Kidney capillary endothelial cell (primary cell): ENCODE results near the gene GRID1.
"Not testable (repeated sequence)": the region's sequence is repeated elsewhere in the genome, so short reads cannot be mapped to it uniquely, and the experiment has no call there.

Experiments
- DNase-seq: peaks from one replicate; pipeline ENCODE4 v3.0.0-alpha.2; 2018; ENCODE audit warnings: low spot score

GRID1 gene

DNA sequence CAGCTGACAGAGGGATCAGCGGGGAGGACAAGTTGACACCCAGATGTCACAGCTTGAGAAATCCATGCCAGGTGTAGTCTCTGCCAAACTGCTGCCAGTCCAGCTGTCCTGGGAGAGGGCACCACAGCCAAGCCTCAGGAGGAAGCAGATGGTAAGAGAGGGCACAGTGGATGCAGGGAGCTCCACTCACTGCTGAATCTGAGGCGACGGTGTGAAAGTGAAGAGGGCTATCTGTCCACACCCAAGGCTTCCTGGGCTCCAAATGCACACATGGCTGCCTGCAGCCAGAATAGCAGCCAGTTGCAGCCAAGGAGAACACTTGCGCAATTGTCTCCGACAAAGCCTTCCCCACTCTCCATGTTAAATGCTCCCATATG, 502.4 kb downstream of the GRID1 start:
- no peak for DNase-seq

DNA sequence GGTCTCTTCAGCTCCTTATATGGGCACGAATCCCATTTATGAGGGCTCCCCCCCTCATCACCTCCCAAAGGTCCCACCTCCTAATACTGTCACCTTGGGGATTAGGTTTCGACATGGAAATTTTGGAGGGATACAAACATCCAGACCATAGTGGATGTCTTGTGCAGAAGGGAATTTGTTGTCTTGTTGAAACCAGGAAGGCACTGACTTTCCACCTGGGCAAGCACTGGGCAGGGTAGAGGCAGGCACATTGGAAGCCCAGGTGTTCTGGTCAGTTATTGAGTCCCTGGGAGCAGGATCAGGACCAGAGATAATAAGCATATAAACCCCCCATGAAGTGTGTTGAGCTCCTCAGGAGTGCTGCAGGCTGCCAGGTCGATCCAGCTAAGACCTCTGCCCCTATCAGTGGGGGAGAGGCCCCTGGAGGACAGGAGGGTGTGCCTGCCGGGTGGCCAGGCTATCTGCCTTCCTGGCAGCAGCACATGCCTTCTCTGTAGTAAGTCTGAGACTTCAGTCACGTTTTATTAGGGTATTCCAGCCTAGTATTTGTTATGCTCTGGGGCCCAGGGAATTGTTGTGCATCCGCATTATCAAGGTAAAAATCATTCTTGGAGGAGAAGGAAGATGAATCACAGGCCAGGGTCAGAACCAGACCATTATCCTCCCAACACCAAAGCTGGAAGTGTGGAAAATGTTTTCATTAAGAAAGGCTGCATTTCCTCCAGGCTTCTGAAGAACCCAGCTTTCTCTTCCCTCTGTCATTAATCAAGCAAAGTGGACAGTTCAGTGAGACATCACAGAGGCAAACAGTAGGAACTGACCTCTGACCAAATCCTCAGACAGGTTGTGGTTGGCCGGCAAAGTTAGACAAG, 503.1 kb downstream of the GRID1 start:
- peak; percentile 1 for DNase-seq

DNA sequence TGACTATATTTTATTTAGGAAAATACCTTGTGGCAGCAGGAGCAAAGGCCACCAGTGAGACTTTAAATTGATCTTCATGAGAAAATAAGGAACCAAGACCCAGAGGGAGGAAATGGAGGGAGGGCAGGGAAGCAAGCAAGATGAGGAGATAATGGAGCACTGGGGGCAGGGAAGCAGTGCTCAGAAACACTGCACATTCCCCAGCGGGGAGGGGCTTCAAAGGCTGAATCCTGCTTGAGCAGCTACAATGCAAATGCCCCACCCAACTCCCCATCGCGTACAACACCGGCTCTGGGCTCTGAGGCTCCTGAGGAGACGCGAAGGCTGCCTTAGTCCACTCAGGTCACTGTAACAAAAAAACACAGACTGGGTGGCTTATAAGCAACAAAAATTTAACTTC, 503.8 kb downstream of the GRID1 start:
- DNase-seq: no peak

DNA sequence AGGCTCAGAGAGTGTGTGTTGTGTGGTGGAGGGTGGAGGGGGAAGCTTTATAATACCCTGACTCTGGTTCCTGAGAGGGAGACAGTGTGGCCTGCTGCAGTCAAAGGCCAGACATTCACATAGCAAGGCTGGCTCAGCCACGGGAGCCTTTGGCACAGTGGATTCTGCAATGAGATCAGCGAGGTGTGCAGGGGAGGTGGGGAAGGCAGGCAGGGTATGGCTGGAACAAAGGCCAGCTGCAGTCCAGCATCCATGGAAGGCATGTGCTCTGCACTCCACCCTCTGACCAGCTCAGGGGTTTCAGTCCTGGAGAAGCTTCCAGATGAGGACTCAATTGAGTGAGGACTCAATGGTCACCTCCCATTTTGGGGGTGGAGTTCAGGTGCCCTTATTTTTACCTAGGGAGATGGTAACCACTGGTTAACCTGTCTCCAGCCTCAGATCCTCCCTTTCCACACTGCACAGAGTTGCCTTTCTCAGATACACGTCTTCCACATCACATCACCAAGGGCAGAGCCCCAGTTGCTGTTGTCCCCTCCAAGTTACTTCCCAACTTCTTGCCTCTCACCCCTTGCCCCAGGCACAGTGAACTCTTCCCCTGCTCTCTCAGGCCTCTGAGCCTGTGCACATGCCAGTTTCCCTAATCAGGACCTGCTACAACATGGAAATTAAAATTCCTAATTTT, 504.9 kb downstream of the GRID1 start:
- no peak for DNase-seq

DNA sequence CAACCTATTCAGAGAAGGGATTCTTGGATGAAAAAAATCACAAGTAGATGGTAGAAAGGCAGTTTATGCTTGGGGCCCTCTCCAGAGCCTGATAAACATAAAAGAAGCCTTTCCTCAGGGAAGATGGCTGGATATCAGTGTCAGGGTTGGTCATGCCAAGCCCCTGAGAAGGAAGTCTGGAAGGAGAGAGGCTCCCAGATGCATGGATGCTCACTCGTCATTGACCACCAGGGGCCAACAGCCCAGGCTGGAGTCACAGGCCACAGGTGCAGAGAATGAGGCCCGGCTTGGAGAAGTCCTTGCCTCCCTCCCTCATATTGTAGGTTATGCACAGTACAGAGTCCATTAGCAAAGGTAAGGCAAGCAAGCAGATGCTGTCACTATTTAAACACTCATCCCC, 506.7 kb downstream of the GRID1 start:
- no peak for DNase-seq

DNA sequence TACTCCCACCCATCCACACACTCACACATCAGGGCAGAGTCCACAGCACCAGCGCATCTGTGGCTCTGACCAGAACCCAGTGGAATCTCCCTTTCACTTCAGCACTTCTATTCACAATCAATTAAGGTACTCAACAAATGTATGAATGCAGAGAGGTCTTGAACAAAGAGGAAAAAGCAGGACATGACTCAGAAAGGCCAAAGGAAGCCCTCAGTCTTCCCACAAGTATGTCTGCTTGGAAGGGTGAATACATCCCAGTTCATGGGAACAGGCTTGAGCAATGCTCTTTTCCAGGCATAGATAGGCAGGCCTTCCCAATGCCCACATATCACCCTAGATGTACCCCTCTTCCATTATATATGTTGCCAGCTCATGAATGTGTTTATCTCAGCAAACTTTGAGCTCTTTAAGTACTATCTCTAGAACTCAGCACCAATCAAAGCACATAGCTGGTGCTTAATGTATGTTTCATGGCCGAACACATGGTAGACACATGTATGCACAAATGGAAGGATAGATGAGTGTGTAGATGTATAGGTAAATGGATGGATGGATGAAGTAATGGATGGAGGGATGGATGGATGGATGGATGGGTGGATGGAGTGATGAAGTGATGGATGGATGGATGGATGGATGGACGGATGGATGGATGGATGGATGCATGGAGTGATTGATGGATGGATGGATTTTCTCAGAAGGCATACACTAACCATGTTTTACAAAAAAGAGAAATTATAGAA, 507.6 kb downstream of the GRID1 start:
- no peak for DNase-seq

DNA sequence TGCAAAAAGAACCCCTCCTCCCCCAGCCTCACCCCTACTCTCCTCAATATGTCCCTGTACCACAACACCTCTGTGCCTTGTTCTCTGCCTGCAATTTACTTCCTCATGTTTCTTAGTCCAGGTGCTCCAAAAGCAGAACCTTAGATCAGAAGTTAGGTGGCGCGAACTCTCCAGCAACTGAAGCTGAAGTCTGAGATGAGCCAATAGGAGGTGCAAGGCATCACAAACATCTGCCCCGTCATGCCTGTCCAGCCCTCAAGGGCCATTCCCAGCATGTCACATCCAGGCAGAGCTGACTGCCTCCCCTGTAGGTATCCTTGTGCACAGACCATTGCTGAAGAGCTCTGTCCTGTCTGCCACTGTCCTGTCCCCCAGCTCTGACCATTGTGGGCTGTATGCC, 508.8 kb downstream of the GRID1 start:
- no peak for DNase-seq

DNA sequence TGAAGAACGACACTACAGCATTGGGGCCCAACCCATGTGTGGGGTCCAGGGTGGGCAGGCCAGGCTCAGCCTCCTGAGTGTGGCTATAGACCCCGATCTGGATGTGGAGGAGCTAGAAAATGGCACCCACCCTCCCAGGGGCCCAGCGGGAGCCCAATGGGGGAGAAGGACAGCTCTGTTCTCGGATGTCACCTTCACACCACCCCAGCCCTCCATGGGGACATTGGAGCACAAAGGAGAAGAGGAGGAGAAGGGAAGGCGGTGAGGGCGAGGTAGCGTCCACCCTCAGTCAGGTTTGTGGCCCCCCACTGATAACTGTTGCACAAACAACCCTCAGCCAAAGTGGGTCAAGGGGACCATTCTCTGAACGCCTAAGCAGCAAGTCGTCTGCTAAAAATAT, 509.3 kb downstream of the GRID1 start:
- no peak for DNase-seq

DNA sequence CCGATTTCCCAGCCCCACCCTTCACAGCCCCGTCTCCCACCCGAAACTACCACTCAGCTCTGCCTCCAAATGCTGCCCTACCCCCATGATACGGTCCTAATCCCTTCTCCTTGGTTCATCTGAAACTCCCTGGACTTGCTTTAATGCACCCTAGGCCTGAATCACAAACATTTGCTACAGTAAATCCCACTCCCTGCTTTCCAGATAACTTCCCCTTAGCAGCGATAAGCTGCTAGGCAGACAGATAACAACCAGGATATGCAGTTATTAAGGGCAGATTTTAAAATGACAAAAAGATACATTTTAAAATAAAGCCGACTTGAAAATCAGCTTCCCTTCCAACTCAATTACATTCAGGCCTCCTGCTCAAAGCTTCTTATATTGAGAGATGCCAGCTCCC, 514.7 kb downstream of the GRID1 start:
- no peak for DNase-seq

DNA sequence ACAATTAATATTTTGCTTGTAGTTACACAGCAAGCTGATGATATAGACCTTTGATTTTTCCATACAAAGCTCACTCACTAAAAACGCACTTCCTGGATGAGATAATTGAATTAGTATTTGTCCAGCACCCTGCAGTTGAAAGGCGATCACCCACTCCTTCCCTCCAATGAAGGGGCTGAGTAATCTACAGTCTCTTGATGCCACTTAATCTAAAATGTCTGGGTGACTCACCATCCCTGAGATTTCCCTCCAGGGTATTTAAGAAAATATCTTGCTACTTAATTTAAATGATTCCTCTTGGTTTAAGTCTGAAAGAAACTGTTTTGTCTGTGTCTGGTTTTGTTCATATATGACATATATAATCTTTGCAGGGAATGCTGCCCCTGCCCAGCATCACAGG, 515.3 kb downstream of the GRID1 start:
- DNase-seq: no peak

DNA sequence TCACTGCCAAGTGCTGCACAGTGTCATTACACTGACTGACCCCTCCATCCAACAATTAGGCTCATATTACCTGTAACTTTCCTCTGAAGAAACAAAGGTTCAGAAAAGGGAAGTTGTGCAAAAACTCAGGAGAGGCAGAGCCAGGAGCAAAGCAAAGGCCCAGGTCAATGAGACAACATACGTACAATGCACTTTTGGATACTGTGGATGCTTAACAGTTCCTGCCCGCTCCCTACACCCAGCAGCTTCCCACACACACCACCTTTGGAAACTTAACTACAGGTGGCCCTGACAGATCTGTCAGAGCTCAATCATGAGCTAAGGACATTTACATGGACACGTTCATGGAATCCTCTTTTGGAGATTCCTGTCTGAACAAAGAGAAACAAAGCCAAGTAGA, 515.9 kb downstream of the GRID1 start:
- DNase-seq: no peak

DNA sequence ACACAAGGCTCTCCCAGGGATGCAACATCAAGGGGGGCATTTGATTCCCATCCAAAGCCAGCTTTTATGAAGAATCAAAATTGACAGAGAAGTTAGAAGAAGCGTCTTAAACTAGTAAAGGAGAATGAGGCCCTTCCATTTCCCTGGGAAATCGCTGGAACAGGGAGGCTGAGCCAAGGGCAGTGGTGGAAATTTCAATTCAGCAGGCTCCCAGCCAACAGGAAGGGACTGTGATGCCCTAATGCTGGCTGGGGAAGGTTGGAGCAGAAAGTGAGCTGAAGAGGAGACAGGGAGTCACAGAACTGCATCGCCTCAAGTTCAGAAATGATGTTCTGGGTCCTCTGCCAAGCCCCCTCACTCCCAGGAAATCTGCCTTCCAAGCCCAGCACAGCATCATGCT, 517.3 kb downstream of the GRID1 start:
- DNase-seq: no peak

DNA sequence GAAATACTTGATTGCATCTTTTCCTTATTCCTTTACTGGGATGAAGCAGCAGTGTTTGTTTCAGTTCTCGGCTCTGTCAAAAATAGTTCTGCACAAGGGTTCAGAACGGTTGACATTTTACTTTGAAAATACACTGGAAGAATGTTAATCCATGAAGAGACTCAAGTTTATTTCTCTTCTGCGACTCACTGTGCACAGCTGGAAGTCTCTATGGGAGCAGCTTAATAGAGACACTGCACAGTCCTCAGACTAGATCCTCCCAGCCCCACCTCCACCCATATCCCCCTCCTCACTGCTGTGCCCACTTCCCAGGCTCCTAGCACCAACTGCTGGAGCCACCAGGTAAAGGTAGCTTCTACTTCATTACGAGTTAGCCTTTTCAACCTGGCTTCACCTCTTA, 517.8 kb downstream of the GRID1 start:
- DNase-seq: no peak

DNA sequence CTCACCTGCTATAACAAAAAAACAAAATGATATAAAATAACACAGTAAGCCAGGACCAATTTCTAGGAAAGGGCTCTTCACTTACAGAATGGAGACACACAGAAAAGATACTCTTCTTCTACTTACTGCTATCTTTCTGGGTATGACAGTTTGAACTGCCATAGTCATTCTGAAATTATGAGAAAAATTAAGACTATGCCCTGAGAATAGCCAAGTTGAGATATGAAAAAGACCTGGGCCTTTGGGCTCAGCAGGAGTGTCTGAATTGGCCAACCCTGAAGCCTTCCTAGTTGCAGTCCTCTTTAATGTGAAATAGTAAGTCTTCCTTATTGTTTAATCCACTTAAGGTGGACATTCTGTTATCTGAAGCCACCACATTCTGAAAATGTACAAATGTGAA, 519.5 kb downstream of the GRID1 start:
- DNase-seq: no peak

DNA sequence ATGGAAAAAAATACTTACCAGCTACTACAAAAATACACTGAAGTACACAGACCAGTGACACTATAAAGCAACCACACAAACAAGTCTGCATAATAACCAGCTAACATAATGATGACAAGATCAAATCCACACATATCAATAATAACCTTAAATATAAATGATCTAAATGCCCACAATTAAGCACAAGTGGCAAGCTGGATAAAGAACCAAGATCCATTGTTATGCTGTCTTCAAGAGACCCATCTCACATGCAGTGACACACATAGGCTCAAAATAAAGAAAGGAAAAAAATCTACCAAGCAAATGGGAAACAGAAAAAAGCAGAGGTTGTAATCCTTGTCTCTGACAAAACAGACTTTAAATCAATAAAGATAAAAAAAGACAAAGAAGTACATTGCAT, 527.9 kb downstream of the GRID1 start:
- not testable (repeated sequence) for DNase-seq

DNA sequence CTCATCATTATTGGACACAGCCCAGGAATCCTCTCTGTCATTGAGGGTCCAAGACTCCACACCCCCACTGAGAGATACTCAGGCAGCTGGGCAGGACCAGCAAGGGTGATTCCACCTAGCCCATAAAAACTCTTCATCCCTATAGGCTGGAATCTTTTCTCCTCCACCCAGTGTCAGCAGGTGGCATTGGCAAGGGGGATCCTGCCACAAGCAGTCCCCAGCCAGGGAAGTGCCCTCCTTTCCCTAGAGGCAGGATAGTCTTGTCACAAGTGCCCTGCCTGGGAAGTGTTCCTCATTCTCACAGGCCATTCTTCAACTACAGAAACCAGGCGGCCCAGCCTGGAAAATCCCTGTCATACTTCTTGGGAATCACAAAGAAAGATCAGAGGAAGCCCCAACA, 533.6 kb downstream of the GRID1 start:
- no peak for DNase-seq

DNA sequence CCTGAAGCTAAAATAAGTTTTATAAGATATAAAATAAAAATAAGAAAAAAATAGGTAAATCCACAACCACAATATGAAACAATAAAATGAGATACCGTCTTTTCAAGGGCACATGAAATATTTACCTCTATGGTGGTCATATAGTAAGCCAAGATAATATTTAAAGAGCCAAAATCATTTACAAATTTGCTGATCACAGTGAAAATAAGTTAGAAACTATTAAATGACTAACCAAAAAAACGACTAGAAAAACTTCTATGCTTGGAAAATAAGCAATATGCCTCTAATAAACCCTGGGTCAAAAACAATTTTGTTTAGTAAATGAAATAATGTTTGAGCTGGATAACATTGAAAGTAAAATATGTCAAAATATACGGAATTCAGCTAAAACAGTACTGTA, 535.2 kb downstream of the GRID1 start:
- no peak for DNase-seq

DNA sequence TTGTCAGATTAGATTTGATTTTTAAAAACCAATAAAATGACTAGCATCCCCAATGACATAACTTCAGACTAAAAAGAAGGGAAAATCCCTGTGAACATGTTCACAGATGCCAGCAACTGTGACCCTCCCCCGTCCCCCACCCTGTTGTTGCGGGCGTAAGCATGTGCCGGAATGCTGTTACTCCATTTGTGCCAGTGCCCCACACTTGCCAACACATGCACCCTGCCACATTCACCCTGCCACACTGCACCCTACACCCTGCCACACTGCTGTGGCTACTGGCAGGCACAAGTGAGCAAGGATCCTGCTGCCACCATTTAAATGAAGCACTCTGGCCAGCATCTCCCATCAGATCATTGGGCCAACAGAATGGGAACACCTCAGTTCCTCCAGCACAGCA, 540.2 kb downstream of the GRID1 start:
- no peak for DNase-seq

DNA sequence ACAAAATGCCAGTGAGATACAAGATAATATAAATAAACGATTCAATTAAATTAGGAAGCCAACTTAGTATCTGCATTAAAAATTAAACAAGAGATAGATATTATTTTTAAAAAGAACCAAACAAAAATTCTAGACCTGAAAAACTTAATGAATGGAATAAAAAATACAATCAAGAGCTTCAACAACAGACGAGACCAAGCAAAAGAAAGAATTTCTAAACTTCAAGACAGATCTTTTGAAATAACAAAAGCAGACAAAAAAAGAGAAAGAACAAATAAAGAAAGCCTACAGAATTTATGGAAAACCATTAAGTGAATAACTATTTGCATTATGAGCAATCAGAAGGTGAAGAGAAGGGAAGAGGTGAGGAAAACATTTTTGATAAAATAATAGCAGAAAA, 555.2 kb downstream of the GRID1 start:
- no peak for DNase-seq

DNA sequence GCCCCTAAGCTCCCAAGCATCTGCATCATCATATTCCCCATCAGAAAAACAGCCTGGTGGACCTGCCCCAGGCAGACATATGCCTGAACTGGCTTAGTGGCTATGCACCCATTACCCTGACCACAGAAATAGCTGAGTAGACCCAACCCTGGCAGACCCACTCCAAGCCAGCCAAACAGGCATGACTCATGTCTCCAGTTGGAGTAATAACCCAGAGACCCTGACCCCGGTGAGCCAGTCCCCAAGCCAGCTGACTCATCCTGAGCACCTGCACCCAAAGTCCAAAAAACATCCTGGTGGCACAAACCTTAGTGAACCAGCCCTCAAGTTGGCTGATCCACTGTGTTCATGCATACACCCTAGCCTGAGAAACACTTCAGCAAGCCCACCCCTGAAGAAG, 555.9 kb downstream of the GRID1 start:
- no peak for DNase-seq

DNA sequence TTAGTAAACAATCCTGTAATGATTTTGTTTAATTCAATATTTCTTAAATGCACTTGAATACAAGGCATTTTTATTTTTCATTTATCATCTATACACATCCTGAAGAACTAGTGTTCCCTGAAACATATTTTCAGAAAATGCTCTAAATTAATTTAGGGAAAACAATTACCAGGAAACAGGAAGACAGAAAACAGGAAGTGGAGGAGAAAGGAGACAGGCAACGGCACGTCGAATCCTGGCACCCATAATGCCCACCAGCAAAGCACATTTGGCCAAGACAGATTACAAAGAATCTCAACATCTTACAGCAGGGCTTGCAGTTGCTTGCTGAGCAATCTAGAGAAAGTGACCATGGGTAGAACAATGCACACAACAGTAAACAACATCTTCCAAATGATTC, 571.1 kb downstream of the GRID1 start:
- DNase-seq: no peak

DNA sequence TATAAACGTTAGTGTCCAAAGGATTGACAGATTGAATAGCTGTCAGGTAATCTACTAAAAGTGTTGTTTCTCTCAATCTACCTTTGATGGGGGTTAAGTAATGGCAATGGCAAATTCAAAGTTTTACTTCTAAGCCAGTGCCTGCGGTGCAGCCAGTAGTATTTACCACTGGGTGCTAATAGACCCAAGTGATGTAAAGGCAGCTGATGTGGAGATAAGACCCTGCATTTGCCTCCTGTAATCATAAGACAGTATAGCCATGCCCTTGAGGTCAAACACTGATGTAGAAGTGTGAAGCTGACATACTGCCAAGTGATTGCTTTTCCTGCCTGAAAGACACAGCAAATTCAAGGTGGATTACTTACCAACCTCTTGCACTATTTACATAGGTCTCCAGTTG, 572.0 kb downstream of the GRID1 start:
- DNase-seq: no peak

DNA sequence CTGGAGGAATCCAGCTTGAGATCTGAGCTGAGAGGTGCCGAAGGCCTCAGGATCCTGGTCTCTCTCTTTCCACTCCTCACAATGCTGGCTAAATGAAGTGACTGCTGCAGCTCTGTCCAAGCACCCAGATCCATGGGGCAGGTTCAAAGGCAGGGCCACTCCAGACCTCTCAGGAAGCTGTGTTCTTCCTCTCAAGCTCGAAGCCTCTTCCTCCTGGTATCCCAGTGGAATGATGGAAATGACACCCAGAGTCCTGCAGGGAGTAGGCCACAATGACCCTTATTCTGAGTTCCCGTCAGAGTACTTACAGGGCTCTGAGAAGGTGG, 574.1 kb downstream of the GRID1 start:
- no peak for DNase-seq
